ENCODE data around the gene TRMT61A.

TRMT61A gene

DNA sequence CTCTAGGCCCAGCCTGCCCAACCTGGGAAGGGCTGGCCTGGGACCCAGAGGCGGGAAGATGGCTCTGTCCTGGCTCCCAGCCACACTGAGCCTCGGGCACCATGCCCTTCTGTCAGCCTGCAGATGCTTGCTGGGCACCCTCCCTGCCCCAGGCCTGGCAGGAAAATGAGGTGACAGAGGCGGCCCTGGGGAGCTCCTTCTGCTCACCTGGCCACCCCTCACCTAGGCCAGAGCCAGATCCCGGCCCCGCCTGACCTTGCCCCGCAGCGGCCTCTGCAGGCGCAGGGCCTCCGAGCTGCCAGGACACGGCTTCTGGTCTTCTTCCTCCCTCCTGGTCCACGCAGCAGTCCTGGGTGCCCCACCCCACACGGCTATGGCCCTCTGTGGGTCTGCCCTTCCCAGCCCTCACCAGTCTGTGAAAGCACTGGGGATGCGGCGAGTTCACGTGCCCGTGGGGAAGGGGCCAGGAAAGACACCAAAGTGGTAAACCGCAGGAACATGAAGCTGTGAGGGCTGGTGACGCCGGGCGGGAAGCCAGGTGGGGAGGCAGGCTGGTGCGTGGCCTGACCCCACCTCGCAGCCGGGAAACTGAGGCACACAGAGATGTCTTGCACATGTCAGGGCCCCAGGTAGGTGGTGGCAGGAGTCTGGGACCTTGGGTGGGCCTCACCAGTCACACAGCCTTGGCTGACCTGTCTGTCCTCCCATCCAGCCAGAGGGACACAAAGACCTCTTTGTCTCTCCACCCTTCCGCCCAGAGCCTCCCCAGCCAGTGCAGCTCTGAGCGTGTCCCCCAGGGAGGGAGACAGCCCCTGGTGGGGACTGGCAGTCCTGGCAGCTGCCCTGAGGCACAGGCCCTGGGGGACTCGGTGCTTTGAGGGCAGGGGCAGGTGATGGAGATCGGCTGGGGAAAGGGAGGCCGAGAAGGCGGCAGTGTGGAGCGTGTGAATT is 20.6 kb downstream of the TRMT61A start:
- Histone ChIP-seq H3K36me3 (ENCODE audit: control insufficient read depth, low read length) (no peaks in the 10 kb centered on the region), H3K9me3 (ENCODE audit: control insufficient read depth, insufficient read depth, low read length) (no peaks in the 10 kb centered on the region), H3K9me2 (replicated peaks; ENCODE audit: control insufficient read depth, low read length) (no peaks in the 10 kb centered on the region), H3K27ac (ENCODE audit: low read depth, low read length) (no peak overlapping the region), H4K20me1 (ENCODE audit: control insufficient read depth, insufficient read depth, low read depth, low read length) (peaks cover 4% of the 10 kb centered on the region; the same call in 1 of the 2 replicates), H3K79me2 (ENCODE audit: control insufficient read depth, low read length) (no peaks in the 10 kb centered on the region), H3K4me2 (ENCODE audit: low read length) (no peak overlapping the region), H3F3A (ENCODE audit: control insufficient read depth, insufficient read depth) (no peaks in the 10 kb centered on the region), H3K4me3 (ENCODE audit: low read length) (no peak overlapping the region), H3K27me3 (ENCODE audit: control insufficient read depth, low read length) (no peaks in the 10 kb centered on the region), H3K4me1 (ENCODE audit: control insufficient read depth, low read length) (peaks cover 7% of the 10 kb centered on the region)
- TF ChIP-seq, protein P1, sequence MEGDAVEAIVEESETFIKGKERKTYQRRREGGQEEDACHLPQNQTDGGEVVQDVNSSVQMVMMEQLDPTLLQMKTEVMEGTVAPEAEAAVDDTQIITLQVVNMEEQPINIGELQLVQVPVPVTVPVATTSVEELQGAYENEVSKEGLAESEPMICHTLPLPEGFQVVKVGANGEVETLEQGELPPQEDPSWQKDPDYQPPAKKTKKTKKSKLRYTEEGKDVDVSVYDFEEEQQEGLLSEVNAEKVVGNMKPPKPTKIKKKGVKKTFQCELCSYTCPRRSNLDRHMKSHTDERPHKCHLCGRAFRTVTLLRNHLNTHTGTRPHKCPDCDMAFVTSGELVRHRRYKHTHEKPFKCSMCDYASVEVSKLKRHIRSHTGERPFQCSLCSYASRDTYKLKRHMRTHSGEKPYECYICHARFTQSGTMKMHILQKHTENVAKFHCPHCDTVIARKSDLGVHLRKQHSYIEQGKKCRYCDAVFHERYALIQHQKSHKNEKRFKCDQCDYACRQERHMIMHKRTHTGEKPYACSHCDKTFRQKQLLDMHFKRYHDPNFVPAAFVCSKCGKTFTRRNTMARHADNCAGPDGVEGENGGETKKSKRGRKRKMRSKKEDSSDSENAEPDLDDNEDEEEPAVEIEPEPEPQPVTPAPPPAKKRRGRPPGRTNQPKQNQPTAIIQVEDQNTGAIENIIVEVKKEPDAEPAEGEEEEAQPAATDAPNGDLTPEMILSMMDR (IDR thresholded peaks at IDR 0.05; ENCODE audit: low read depth, low read length, poor library complexity, severe bottlenecking): no peak
- TF ChIP-seq EZH2phosphoT487 (IDR thresholded peaks at IDR 0.05; ENCODE audit: borderline replicate concordance, low read length): no peak

DNA sequence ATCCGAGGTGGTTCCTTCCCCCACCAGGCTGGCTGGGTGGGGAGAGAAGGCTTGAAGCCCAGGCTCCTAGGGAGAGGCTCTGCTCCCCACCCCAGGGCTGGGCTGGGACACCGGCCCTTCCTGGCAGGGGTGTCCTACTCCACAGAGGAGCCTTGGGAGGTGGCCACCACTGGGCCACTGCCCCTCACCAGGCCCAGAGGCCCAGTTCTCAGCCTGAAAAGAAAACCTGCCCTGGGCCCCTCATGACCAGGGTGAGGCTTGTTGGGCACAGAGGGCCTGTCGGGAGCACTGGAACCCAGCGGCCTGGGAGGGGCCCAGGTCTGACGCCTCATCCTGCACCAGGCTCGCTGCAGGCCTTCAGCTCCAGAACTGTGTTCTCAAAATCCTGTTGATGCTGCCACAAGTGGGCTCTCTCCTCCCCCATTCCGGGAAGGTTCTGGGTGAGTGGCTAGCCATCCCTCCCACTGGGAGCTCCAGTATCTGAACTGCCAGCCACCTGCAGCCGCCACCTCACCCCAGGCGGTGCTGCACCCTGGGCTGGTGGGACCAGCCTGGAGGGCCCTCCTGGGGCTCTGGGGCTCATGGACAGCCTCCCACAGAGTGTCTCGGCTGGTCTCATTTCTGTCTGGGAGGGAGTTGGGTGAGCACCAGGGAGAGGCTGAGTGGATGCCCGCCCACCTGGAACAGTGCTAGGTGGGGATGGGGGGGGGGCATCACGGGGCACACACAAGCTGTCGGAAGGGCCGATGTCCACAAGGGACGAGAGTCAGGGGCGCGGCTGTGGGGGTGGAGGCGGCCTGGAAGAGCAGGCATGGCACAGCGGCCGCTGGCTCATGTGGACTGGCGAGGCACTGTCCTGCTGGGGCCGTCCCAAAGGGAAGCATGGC is 21.7 kb downstream of the TRMT61A start:
- Histone ChIP-seq H3K79me2 (ENCODE audit: control insufficient read depth, low read length) (peaks cover 5% of the 10 kb centered on the region), H4K20me1 (ENCODE audit: control insufficient read depth, insufficient read depth, low read depth, low read length) (peaks cover 4% of the 10 kb centered on the region; the same call in 1 of the 2 replicates), H3K4me1 (ENCODE audit: control insufficient read depth, low read length) (peaks cover 7% of the 10 kb centered on the region), H3F3A (ENCODE audit: control insufficient read depth, insufficient read depth) (no peaks in the 10 kb centered on the region), H3K4me2 (ENCODE audit: low read length) (no peak overlapping the region), H3K27me3 (ENCODE audit: control insufficient read depth, low read length) (no peaks in the 10 kb centered on the region), H3K27ac (ENCODE audit: low read depth, low read length) (no peak overlapping the region), H3K36me3 (ENCODE audit: control insufficient read depth, low read length) (no peaks in the 10 kb centered on the region), H3K9me2 (replicated peaks; ENCODE audit: control insufficient read depth, low read length) (no peaks in the 10 kb centered on the region), H3K9me3 (ENCODE audit: control insufficient read depth, insufficient read depth, low read length) (no peaks in the 10 kb centered on the region), H3K4me3 (ENCODE audit: low read length) (no peak overlapping the region)
- TF ChIP-seq, protein P1 (IDR thresholded peaks at IDR 0.05; ENCODE audit: low read depth, low read length, poor library complexity, severe bottlenecking): no peak
- no peak for TF ChIP-seq EZH2phosphoT487 (IDR thresholded peaks at IDR 0.05; ENCODE audit: borderline replicate concordance, low read length)

DNA sequence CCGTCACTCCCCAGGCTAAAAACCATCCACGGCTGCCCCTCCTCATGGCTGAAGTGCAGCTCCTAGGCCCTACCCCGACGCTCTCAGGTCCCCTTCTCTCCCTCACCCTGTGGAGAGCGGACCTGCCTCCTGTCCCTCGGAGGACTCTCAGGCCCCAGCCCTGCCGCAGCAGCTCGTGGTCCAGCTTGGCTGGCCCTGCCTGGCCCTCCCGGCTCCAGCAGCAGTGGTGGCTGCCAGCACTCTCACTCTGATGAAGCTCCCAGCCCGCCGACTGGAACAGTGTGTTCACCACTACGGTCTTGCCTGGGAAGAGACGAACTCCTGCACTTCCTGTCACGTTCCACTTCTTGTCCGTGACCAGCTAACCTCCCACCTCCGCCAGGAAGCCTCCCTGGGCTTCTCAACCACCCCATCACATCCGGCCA is 22.4 kb downstream of the TRMT61A start:
- no peak for TF ChIP-seq EZH2phosphoT487 (IDR thresholded peaks at IDR 0.05; ENCODE audit: borderline replicate concordance, low read length)
- TF ChIP-seq, protein P1 (IDR thresholded peaks at IDR 0.05; ENCODE audit: low read depth, low read length, poor library complexity, severe bottlenecking): no peak
- Histone ChIP-seq H3K27me3 (ENCODE audit: control insufficient read depth, low read length) (no peaks in the 10 kb centered on the region), H3K9me2 (replicated peaks; ENCODE audit: control insufficient read depth, low read length) (no peaks in the 10 kb centered on the region), H3F3A (ENCODE audit: control insufficient read depth, insufficient read depth) (no peaks in the 10 kb centered on the region), H3K4me1 (ENCODE audit: control insufficient read depth, low read length) (peaks cover 7% of the 10 kb centered on the region), H3K4me3 (ENCODE audit: low read length) (no peak overlapping the region), H3K36me3 (ENCODE audit: control insufficient read depth, low read length) (no peaks in the 10 kb centered on the region), H3K9me3 (ENCODE audit: control insufficient read depth, insufficient read depth, low read length) (no peaks in the 10 kb centered on the region), H3K27ac (ENCODE audit: low read depth, low read length) (no peak overlapping the region), H3K4me2 (ENCODE audit: low read length) (no peak overlapping the region), H4K20me1 (ENCODE audit: control insufficient read depth, insufficient read depth, low read depth, low read length) (peaks cover 4% of the 10 kb centered on the region; the same call in 1 of the 2 replicates), H3K79me2 (ENCODE audit: control insufficient read depth, low read length) (peaks cover 10% of the 10 kb centered on the region)
